ENCODE results near the gene FOXB2.

Gene FOXB2

DNA sequence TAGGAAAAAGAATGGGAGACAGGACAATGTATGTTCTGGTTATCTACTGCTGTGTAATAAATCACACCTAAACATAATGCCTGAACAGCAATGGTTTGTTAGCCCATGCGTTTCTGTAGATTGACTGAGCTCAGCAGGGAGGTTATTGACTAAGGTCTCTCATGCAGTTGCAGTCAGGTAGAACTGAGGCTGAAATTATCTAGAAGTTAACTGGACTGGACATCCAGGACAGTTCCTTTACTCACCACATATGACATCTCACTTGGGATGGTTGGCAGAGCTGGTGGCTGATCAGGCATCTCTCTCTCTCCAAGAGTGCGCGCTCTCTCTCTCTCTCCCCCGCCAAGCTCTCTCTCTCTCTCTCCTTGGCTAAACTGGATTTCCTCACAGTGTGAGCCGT is 8.9 kb upstream of the FOXB2 start:
- H3K4me3 ChIP-seq (ENCODE audit: low read depth in 1 of 2, low read length in 2 of 2): no peak overlapping the region
- H3K27me3 ChIP-seq (ENCODE audit: insufficient read depth, low read length, poor library complexity): no peaks in the 10 kb centered on the region
- H3K9ac ChIP-seq (ENCODE audit: low read depth, low read length): no peak overlapping the region
- H2AFZ ChIP-seq (ENCODE audit: low read depth, low read length): no peak overlapping the region
- H3K9me3 ChIP-seq (ENCODE audit: insufficient read depth, low read length, severe bottlenecking): no peaks in the 10 kb centered on the region
- DNase-seq (no peak), ATAC-seq (ENCODE audit: insufficient read depth, low read depth) (no peak)
- no peak overlapping the region for H3K4me2 ChIP-seq (ENCODE audit: insufficient read depth, low read length)
- no peak for TF ChIP-seq CTCF (IDR thresholded peaks at IDR 0.05; ENCODE audit: borderline replicate concordance, extremely low read depth, low read length, poor library complexity, severe bottlenecking)
- no peak overlapping the region for H3K27ac ChIP-seq (ENCODE audit: low read length)
- no peaks in the 10 kb centered on the region for H3K79me2 ChIP-seq (ENCODE audit: insufficient read depth, low read length)
- H4K20me1 ChIP-seq (ENCODE audit: insufficient read depth, low read length): no peaks in the 10 kb centered on the region
- H3K36me3 ChIP-seq (ENCODE audit: insufficient read depth, low read length): no peaks in the 10 kb centered on the region
- no peaks in the 10 kb centered on the region for H3K4me1 ChIP-seq (ENCODE audit: insufficient read depth, low read length)

- H3K27me3 ChIP-seq (ENCODE audit: insufficient read depth, low read length, poor library complexity): no peaks in the 10 kb centered on the region
- no peak overlapping the region for H3K4me2 ChIP-seq (ENCODE audit: insufficient read depth, low read length)
- H2AFZ ChIP-seq (ENCODE audit: low read depth, low read length): no peak overlapping the region
- DNase-seq (peak; percentile 22), ATAC-seq (ENCODE audit: insufficient read depth, low read depth) (no peak)
- H3K79me2 ChIP-seq (ENCODE audit: insufficient read depth, low read length): no peaks in the 10 kb centered on the region
- H3K9ac ChIP-seq (ENCODE audit: low read depth, low read length): no peak overlapping the region
- no peaks in the 10 kb centered on the region for H4K20me1 ChIP-seq (ENCODE audit: insufficient read depth, low read length)
- no peaks in the 10 kb centered on the region for H3K36me3 ChIP-seq (ENCODE audit: insufficient read depth, low read length)
- no peak for TF ChIP-seq EZH2 (IDR thresholded peaks at IDR 0.05; ENCODE audit: borderline replicate concordance, low read depth, low read length, severe bottlenecking)
- peak; percentile 48 for TF ChIP-seq CTCF (IDR thresholded peaks at IDR 0.05; ENCODE audit: borderline replicate concordance, extremely low read depth, low read length, poor library complexity, severe bottlenecking)
- no peaks in the 10 kb centered on the region for H3K4me1 ChIP-seq (ENCODE audit: insufficient read depth, low read length)
- no peak overlapping the region for H3K27ac ChIP-seq (ENCODE audit: low read length)
- H3K9me3 ChIP-seq (ENCODE audit: insufficient read depth, low read length, severe bottlenecking): no peaks in the 10 kb centered on the region
- no peak overlapping the region for H3K4me3 ChIP-seq (ENCODE audit: low read depth in 1 of 2, low read length in 2 of 2)
Measured at GRCh38 chr9:77011973-77012821, 7.3 kb upstream of the FOXB2 start.

DNA sequence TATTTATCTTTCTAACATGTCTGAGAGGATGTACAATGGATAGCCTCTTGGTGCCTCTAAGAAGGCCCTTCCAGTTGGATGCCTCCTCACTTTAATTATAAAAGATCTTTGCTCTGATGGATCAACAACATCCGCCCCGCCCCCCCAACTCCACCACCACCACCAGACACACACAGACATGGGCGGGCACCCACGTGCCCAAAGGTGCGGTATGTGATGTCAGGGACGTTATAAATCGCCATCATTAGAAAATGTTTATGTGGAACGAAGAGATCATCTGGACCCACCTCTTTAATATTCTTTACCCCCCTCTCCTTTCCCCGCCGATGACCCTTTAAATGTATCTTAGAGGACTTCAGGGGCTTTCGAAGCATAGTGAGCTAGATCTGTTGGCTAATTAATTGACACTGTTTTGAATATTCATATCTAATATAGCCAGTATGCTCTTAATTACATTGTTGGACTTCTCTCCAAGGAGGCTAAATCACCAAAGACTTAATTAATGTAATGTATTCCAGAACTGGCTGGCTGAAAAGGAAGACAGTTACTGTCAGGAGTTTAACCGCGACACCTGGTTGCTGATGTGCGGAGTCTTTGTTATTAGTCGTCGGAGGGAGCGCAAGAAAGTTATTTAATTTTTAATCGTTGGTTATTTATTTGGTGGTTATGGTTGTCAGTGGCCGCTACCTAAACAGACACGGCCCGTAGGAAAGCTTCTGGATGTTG is 6.1 kb upstream of the FOXB2 start:
- DNase-seq: no peak
- Histone ChIP-seq H3K27ac (ENCODE audit: low read length) (no peak overlapping the region), H3K36me3 (ENCODE audit: insufficient read depth, low read length) (no peaks in the 10 kb centered on the region), H2AFZ (ENCODE audit: low read depth, low read length) (no peak overlapping the region), H3K4me1 (ENCODE audit: insufficient read depth, low read length) (no peaks in the 10 kb centered on the region), H4K20me1 (ENCODE audit: insufficient read depth, low read length) (no peaks in the 10 kb centered on the region), H3K9ac (ENCODE audit: low read depth, low read length) (no peak overlapping the region), H3K27me3 (ENCODE audit: insufficient read depth, low read length, poor library complexity) (no peaks in the 10 kb centered on the region), H3K9me3 (ENCODE audit: insufficient read depth, low read length, severe bottlenecking) (no peaks in the 10 kb centered on the region), H3K4me2 (ENCODE audit: insufficient read depth, low read length) (no peak overlapping the region), H3K4me3 (ENCODE audit: low read depth in 1 of 2, low read length in 2 of 2) (no peak overlapping the region), H3K79me2 (ENCODE audit: insufficient read depth, low read length) (no peaks in the 10 kb centered on the region)
- TF ChIP-seq EZH2 (IDR thresholded peaks at IDR 0.05; ENCODE audit: borderline replicate concordance, low read depth, low read length, severe bottlenecking) (no peak), CTCF (IDR thresholded peaks at IDR 0.05; ENCODE audit: borderline replicate concordance, extremely low read depth, low read length, poor library complexity, severe bottlenecking) (no peak)
- no peak for ATAC-seq (ENCODE audit: insufficient read depth, low read depth)
